GM18498 (cell line): ENCODE results near the gene MRPL42.
"Not testable (repeated sequence)": the region's sequence is repeated elsewhere in the genome, so short reads cannot be mapped to it uniquely, and the experiment has no call there.

ENCODE experiments used
- ATAC-seq: cut with Tn5 transposase; IDR thresholded peaks from one replicate; pipeline ENCODE4 v1.9.1; 2021; ENCODE audit warnings: mild to moderate bottlenecking, moderate library complexity; ENCODE audit not compliant: unreplicated experiment

MRPL42 gene

DNA sequence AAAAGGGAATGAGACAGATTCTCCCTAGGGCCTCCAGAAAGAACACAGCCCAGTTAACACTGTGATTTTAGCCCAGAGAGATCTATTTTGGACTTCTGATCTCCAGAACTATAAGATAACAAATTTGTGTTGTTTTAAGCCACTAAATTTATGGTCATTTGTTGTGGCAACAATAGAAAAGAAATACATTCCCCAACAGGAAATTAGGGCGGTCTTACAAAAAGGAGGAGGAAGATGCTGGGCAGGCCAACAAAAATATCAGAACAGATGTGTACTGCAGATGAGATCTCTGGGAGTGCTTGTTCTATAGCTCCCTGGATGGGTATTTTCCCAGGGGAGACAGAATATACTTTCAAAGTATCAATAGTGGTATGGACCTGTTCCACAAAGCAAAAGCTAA is 73.2 kb downstream of the MRPL42 start:
- no peak for ATAC-seq

DNA sequence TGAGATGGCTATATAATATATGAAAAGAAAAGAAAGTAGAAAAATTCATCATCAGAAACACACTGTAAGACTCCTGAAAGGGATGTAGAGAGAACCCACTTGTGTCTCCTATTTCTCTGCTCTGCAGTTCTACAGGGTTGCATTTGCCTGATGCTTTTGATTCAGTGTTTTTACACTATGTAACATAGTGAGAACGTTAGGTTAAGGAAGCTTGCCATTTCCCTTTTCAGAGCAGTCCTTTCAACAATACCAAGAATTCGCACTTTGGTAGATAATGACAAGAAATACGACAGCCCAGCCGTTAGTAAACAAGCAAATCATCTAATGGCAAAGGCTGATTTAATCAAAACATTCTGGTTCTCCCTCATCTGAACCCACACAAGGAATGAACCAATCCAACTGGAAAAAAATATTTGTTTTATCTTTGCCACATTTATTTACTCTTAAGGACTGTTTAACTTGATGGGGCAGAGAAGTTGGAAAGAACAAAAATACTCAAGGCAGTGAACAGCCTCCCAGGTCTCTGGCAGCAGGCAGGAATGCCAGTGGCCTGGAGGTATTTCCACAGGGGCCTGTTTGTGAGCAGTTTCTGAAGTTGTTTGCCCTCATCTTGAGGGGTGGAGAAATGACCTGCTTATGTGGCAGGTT is 74.4 kb downstream of the MRPL42 start:
- ATAC-seq, result no peak

DNA sequence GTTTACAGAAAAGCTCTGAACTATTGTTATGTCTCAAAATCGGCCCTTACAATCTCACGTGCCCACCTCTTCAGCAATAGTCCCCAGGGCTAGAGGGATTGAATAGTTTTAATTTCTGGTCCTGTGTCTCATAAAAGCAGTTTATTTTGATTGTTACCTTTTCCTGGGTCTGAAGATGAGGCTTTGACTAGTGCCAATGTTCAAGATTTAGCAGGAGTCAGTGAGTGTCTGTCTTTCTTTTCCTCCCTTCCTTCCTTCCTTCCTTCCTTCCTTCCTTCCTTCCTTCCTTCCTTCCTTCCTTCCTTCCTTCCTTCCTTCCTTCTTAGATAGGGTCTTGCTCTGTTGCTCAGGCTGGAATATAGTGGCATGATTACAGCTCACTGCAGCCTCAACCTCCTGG is 80.5 kb downstream of the MRPL42 start:
- ATAC-seq, result no peak

DNA sequence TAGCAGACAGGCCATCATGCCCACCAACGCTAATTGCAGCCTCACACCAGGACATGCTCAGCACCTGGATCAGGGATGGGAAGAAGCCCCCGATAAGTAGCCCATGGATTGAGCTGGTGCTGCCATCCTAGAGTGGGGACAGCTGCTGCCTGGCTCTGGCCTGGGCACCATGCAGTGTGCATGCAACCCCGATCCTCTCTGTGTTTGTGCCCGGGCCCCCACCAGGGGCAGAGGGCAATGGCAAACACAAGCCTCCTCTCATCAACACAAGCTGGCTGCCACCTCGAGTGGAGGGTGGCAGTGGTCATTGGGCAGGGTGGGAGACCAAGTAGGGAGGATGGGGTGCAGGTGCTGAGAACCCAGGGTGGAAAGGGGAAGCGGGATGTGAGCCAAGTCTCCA is 81.9 kb downstream of the MRPL42 start:
- ATAC-seq, result no peak

DNA sequence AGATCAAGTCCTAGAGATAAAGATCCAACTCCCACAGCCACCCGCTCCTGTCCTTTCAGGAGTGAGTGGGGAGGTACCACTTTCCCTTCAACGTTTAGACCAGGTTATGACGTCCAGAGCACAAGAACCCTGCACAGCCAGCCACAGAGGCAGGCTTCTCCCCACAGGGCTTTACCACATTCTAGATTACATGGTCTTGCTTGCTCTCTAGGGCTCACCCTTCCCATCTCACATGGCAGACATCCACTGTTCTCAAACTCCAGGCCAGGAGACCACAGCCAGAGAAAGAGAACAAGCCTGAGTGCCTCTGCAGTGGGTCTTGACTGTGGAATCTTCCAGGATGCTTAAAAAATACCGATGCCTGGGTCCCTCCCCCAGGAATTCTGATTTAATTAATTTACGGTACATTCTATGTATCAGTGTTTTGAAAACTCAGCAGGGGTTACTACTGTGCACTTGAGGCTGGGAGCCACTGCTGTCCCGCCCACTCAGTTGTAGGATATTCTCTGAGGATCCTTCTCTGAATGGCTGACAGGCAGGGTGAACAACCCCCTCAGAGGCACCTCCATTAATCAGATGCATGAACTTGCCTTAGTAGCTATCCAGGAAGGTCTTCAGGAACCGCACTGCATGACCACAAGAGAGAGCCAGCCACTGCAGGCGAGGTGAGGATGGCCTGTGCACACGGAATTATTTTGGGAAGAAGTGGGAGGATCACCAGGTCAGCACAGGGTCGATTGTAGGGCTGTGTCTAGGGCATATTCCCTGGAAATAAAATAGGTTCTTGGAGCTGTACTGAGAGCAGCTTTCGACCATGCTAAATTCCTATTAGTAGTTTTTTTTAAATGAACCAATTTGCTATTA is 83.7 kb downstream of the MRPL42 start:
- ATAC-seq, result no peak

DNA sequence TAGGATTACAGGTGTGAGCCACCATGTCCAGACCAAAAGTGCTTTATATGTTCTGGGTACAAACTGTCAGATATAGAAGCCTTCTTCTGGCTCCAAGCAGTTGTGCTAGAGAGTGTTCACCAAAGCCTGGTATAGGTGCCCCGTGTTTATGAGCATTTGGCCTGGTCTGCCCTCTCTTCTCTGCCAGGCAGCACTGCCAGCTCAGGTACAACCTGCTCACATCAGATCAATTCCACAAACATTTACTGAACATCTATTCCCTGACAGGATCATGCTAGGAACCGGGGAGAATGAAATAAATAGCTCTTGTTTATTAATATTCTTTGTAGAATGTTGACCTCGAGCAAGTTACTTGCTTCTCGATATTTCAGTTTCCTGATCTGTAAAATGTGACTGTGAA is 85.1 kb downstream of the MRPL42 start:
- ATAC-seq, result no peak

DNA sequence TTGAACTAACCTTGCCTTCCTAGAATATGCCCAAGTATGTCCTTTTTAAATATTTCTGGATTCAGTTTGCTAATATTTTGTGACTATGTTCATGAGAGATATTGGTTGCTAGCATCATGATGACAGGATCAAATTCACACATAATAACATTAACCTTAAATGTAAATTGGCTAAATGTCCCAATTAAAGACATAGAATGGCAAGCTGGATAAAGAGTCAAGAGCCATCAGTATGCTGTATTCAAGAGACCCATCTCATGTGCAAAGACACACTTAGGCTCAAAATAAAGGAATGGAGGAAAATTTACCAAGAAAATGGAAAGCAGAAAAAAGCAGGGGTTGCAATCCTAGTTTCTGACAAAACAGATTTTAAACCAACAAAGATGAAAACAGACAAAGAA is 90.6 kb downstream of the MRPL42 start:
- not testable (repeated sequence) for ATAC-seq

DNA sequence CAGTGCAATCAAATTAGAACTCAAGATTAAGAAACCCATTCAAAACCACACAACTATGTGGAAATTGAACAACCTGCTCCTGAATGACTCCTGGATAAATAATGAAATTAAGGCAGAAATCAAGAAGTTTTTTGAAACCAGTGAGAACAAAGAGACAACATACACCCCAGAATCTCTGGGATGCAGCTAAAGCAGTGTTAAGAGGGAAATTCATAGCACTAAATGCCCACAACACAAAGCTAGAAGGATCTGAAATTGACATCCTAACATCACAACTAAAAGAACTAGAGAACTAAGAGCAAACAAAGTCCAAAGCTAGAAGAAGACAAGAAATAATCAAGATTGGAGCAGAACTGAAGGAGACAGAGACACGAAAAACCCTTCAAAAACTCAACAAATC is 91.4 kb downstream of the MRPL42 start:
- ATAC-seq, result not testable (repeated sequence)

DNA sequence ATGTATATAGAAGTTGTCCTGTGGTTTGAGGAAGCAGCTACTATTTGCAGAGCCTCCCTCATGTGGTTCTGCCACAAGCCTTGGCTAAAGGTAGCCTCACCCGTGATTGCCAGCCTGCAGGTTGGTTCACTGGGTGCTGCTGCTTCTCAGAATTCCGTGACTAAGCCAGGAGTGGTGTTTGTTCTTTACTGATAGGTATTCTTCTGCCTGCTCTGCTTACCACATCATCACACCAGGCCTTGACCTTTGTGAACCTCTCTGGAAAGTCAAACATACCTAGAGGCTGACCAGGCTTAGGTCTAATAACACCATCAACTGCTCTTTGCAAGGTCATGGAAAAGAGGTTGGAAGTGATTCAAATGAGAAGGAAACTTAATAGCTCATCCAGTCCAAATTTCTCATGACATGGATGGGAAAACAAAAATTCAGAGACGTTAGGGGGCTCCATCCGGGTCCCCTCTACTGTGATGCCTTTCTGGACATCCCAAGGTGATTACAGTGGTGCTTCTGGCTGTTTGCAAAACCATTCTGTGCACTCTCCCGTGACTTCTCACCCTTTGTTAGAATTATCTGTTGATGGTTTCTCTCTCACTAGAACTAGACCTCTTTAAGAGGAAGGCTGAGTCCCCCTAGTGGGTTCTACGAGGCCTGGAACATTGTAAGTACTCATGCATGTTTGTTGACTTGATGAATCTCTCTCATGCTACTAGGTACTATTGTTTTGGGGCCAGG is 96.7 kb downstream of the MRPL42 start:
- ATAC-seq, result no peak

DNA sequence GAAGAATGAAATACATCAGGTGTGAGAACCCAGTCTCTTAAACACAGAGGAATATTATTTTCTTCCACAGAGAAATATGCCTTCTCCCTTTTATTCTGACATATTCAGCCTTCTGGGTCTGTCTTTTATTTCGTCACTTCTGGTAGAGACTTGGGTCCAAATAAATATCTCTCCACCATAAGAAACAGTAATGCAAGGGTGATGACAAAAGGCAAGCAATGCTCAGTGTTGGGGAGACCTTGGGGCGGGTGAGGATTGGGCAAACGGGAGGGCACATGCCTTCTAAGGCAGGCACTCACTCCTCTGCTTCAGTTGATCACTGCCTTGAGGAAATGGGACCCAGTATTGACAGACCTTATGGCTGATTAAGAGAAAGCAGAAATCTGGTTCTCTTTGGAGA is 98.4 kb downstream of the MRPL42 start:
- ATAC-seq, result no peak
